Astrocyte of the cerebellum (primary cell): ENCODE results near the gene ASF1B.
A peak's percentile ranks its signal among the peaks of the same experiment; 100 is the strongest.

Experiments
- DNase-seq: peaks from one replicate; pipeline ENCODE4 v3.0.0-alpha.2; 2011; ENCODE audit warnings: low read depth
- H3K4me3 ChIP-seq: 2 replicates; pipeline ENCODE4 v1.5.1; 2011; ENCODE audit warnings: mild to moderate bottlenecking, low read depth, low read length, moderate library complexity
- CTCF ChIP-seq: IDR thresholded peaks from 2 replicates; pipeline ENCODE4 v1.5.1; 2012; ENCODE audit warnings: low read length, low read depth, moderate library complexity, mild to moderate bottlenecking; ENCODE audit errors: missing control alignments
- in situ Hi-C: cut with HindIII; loops from 2 replicates; pipeline ENCODE4 v1.10.0; 2017; ENCODE audit warnings: low sequenced_read_pairs

The ASF1B gene

GRCh38 chr19:14105680-14106079, 30.7 kb downstream of the ASF1B start:
- no peak for DNase-seq
- in situ Hi-C loops = no loop called here
- no peak overlapping the region for H3K4me3 ChIP-seq
- TF ChIP-seq CTCF = no peak

- H3K4me3 ChIP-seq = no peak overlapping the region
- DNase-seq = no peak
- in situ Hi-C loops = no loop called here
- TF ChIP-seq CTCF = no peak
Measured at GRCh38 chr19:14103310-14103709, 33.1 kb downstream of the ASF1B start.

GRCh38 chr19:14102756-14103155, 33.6 kb downstream of the ASF1B start:
- no peak for TF ChIP-seq CTCF

GRCh38 chr19:14102102-14102696, 34.2 kb downstream of the ASF1B start:
- in situ Hi-C loops = no loop called here
- no peak for DNase-seq
- H3K4me3 ChIP-seq = no peak overlapping the region
- no peak for TF ChIP-seq CTCF

More at GRCh38 chr19:14102756-14103155, 33.6 kb downstream of the ASF1B start:
- DNase-seq = no peak
- in situ Hi-C loops = no loop called here
- no peak overlapping the region for H3K4me3 ChIP-seq

GRCh38 chr19:14101003-14101545, 35.3 kb downstream of the ASF1B start:
- no peak for DNase-seq
- in situ Hi-C loops = no loop called here

GRCh38 chr19:14097532-14098151, 38.7 kb downstream of the ASF1B start:
- H3K4me3 ChIP-seq = no peak overlapping the region
- no peak for DNase-seq
- in situ Hi-C loops = no loop called here
- peak; percentile 24 for TF ChIP-seq CTCF

More at GRCh38 chr19:14101003-14101545, 35.3 kb downstream of the ASF1B start:
- no peak for TF ChIP-seq CTCF
- no peak overlapping the region for H3K4me3 ChIP-seq
